ENCODE measurements around the gene PARD3B. TPM values are rescaled to one million over a fixed set of nuclear protein-coding genes. Genes with fewer than 3 reads are reported as not detected.

The PARD3B gene
- total and polyA plus RNA-seq, 3 experiments from 2014 or later = 0.11 to 0.26 TPM; not detected in 1

DNA sequence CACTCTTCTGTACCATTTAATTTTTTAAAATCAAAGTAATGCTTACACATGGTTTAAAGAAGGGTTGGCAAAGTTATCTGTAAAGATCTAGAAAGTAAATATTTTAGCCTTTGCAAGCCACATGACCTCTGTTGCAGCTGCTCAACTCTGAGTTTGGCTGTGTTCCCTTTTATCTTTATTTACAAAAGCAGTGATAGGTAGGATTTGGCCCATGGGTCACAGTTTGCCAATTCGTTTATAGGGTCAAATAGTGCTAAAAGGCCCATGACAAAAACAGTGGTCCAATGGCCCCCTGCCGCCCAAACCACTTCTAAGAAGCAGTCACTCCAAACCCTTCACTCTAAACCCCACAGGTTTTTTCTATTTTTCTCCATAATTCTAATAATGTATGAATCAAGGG lies 124.8 kb downstream of the PARD3B start:
- Histone ChIP-seq H3K9me3 (ENCODE audit: low read length) (no peaks in the 10 kb centered on the region), H3K4me1 (ENCODE audit: insufficient read depth, low read length) (no peaks in the 10 kb centered on the region), H3K27me3 (ENCODE audit: insufficient read depth, low read length, poor library complexity, severe bottlenecking) (no peaks in the 10 kb centered on the region), H3K36me3 (ENCODE audit: insufficient read depth, low read length) (no peaks in the 10 kb centered on the region), H3K4me3 (ENCODE audit: low read length) (no peak overlapping the region), H3K27ac (ENCODE audit: low read depth, low read length) (no peak overlapping the region)
- H3K4me1 Mint-ChIP-seq = no peaks in the 10 kb centered on the region
- H3K4me3 Mint-ChIP-seq = no peak overlapping the region
- no peaks in the 10 kb centered on the region for H3K9me3 Mint-ChIP-seq
- H3K27me3 Mint-ChIP-seq = peaks cover 0 to 1% of the 10 kb centered on the region in 2 donors
- ChIA-PET POLR2A (no interaction called here), CTCF (no interaction called here)
- no peaks in the 10 kb centered on the region for H3K36me3 Mint-ChIP-seq
- H3K27ac Mint-ChIP-seq = no peak overlapping the region
- DNase-seq = no peak

DNA sequence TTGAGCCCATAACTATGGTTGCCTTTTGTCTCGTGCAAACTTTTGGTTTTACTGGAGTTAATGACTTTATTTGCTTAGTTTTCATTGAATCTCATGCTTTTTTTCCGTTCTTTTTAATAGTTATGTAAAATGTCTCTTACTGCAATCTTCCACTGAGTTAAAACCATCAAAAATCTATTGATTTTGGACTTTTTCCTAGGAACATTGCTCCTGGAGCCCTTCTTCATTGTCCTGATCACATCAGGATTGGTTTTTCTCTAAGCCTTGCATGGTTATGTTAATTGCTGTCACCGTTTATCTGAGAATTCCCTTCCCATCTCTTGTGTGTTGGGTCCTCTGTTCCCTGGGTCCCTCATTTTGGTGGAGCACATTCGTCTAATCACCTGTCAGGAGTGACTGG lies 125.5 kb downstream of the PARD3B start:
- Mint-ChIP-seq H3K4me3 (no peak overlapping the region), H3K36me3 (no peaks in the 10 kb centered on the region), H3K4me1 (no peaks in the 10 kb centered on the region), H3K27me3 (peaks cover 0 to 1% of the 10 kb centered on the region in 2 donors), H3K27ac (no peak overlapping the region), H3K9me3 (no peaks in the 10 kb centered on the region)
- CTCF ChIA-PET = no interaction called here
- no peaks in the 10 kb centered on the region for H3K27me3 ChIP-seq (ENCODE audit: insufficient read depth, low read length, poor library complexity, severe bottlenecking)
- POLR2A ChIA-PET = no interaction called here
- no peak for DNase-seq
- no peaks in the 10 kb centered on the region for H3K9me3 ChIP-seq (ENCODE audit: low read length)
- no peaks in the 10 kb centered on the region for H3K36me3 ChIP-seq (ENCODE audit: insufficient read depth, low read length)
- H3K4me3 ChIP-seq (ENCODE audit: low read length) = no peak overlapping the region
- no peaks in the 10 kb centered on the region for H3K4me1 ChIP-seq (ENCODE audit: insufficient read depth, low read length)
- H3K27ac ChIP-seq (ENCODE audit: low read depth, low read length) = no peak overlapping the region

DNA sequence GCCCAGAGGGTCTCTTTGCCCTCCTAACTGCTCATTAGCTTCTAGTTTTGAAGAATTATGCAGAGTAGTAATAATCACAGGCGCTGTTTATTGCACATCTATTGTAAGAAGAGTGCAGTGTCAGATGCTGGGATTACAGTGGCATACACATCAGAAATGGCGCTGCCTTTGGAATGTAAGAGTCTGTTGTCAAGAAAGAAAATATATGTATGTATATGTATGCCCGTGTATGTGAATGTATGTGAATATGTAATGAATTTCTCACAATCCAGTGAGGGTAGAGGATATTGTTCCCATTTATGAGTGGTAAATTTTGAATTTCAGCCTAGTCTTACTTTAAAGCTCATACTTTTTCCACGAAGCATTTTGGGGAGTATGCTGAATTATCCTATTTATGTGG lies 127.5 kb downstream of the PARD3B start:
- Histone ChIP-seq H3K36me3 (ENCODE audit: insufficient read depth, low read length) (no peaks in the 10 kb centered on the region), H3K27ac (ENCODE audit: low read depth, low read length) (no peak overlapping the region), H3K4me3 (ENCODE audit: low read length) (no peak overlapping the region), H3K9me3 (ENCODE audit: low read length) (no peaks in the 10 kb centered on the region), H3K4me1 (ENCODE audit: insufficient read depth, low read length) (no peaks in the 10 kb centered on the region), H3K27me3 (ENCODE audit: insufficient read depth, low read length, poor library complexity, severe bottlenecking) (no peaks in the 10 kb centered on the region)
- POLR2A ChIA-PET = no interaction called here
- DNase-seq = no peak
- CTCF ChIA-PET = no interaction called here
- peaks cover 0 to 1% of the 10 kb centered on the region in 2 donors for H3K27me3 Mint-ChIP-seq
- no peak overlapping the region for H3K4me3 Mint-ChIP-seq
- H3K4me1 Mint-ChIP-seq = no peaks in the 10 kb centered on the region
- no peak overlapping the region for H3K27ac Mint-ChIP-seq
- H3K9me3 Mint-ChIP-seq = no peaks in the 10 kb centered on the region
- no peaks in the 10 kb centered on the region for H3K36me3 Mint-ChIP-seq

DNA sequence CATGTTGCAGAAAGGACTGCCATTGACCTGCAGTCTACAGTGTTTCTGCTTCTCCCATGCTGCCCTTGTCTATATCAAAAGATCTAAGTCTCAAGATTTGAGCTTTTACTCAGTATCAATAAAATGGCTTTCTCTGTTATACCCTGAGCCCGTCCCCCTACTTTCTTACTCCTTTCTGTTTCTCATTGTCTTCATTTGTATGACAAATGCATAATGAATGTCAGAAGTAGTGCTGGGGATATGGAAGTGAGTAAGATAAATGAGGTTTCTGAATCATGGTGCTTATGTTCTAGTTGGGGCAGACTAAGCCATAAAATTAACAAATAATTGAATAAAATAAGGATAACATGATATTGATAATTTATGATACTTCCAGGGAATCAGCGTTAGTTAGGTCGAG lies 128.6 kb downstream of the PARD3B start:
- no peaks in the 10 kb centered on the region for H3K36me3 Mint-ChIP-seq
- H3K4me1 ChIP-seq (ENCODE audit: insufficient read depth, low read length) = no peaks in the 10 kb centered on the region
- H3K27me3 ChIP-seq (ENCODE audit: insufficient read depth, low read length, poor library complexity, severe bottlenecking) = no peaks in the 10 kb centered on the region
- H3K27ac ChIP-seq (ENCODE audit: low read depth, low read length) = no peak overlapping the region
- no peaks in the 10 kb centered on the region for H3K9me3 ChIP-seq (ENCODE audit: low read length)
- H3K4me1 Mint-ChIP-seq = no peaks in the 10 kb centered on the region
- ChIA-PET POLR2A (no interaction called here), CTCF (no interaction called here)
- peaks cover 0 to 1% of the 10 kb centered on the region in 2 donors for H3K27me3 Mint-ChIP-seq
- H3K9me3 Mint-ChIP-seq = no peaks in the 10 kb centered on the region
- no peak for DNase-seq
- no peak overlapping the region for H3K4me3 Mint-ChIP-seq
- no peak overlapping the region for H3K27ac Mint-ChIP-seq
- H3K36me3 ChIP-seq (ENCODE audit: insufficient read depth, low read length) = no peaks in the 10 kb centered on the region
- H3K4me3 ChIP-seq (ENCODE audit: low read length) = no peak overlapping the region

DNA sequence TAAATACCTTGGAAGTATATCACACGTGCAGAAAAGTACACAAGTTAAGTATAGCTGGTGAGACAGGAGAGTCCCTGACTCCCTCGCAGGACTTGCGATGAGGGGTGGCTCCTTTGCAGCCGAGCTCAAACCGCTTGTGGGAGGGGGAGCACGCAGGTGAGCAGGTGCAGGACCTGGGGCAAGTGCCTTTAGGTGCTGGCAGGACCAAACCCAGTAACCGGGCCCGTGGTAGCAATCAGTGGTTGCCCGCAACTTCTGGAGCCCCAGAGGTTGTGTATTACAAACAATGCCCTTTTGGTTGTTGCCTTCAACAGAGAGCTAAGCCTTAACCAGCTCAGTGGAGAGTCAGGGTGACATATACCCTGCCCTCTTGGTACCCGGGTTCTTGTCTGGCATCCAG lies 132.8 kb downstream of the PARD3B start:
- Histone ChIP-seq H3K36me3 (ENCODE audit: insufficient read depth, low read length) (no peaks in the 10 kb centered on the region), H3K27me3 (ENCODE audit: insufficient read depth, low read length, poor library complexity, severe bottlenecking) (no peaks in the 10 kb centered on the region), H3K4me3 (ENCODE audit: low read length) (no peak overlapping the region), H3K4me1 (ENCODE audit: insufficient read depth, low read length) (no peaks in the 10 kb centered on the region), H3K27ac (ENCODE audit: low read depth, low read length) (no peak overlapping the region), H3K9me3 (ENCODE audit: low read length) (no peaks in the 10 kb centered on the region)
- no peak overlapping the region for H3K27ac Mint-ChIP-seq
- no peaks in the 10 kb centered on the region for H3K4me1 Mint-ChIP-seq
- no peaks in the 10 kb centered on the region for H3K36me3 Mint-ChIP-seq
- ChIA-PET POLR2A (no interaction called here), CTCF (no interaction called here)
- DNase-seq = no peak
- H3K9me3 Mint-ChIP-seq = no peaks in the 10 kb centered on the region
- H3K4me3 Mint-ChIP-seq = no peak overlapping the region
- peaks cover 0 to 1% of the 10 kb centered on the region in 2 donors for H3K27me3 Mint-ChIP-seq

- Mint-ChIP-seq H3K9me3 (no peaks in the 10 kb centered on the region), H3K36me3 (no peaks in the 10 kb centered on the region), H3K4me3 (no peak overlapping the region), H3K27me3 (no peaks in the 10 kb centered on the region), H3K4me1 (no peaks in the 10 kb centered on the region), H3K27ac (no peak overlapping the region)
- Histone ChIP-seq H3K9me3 (ENCODE audit: low read length) (no peaks in the 10 kb centered on the region), H3K4me1 (ENCODE audit: insufficient read depth, low read length) (no peaks in the 10 kb centered on the region), H3K27ac (ENCODE audit: low read depth, low read length) (no peak overlapping the region), H3K27me3 (ENCODE audit: insufficient read depth, low read length, poor library complexity, severe bottlenecking) (no peaks in the 10 kb centered on the region), H3K36me3 (ENCODE audit: insufficient read depth, low read length) (no peaks in the 10 kb centered on the region), H3K4me3 (ENCODE audit: low read length) (no peak overlapping the region)
- ChIA-PET POLR2A (no interaction called here), CTCF (no interaction called here)
- DNase-seq = no peak
Observed at GRCh38 chr2:204680576-204680975, 135.3 kb downstream of the PARD3B start.

- no peak for DNase-seq
- Histone ChIP-seq H3K27me3 (ENCODE audit: insufficient read depth, low read length, poor library complexity, severe bottlenecking) (no peaks in the 10 kb centered on the region), H3K27ac (ENCODE audit: low read depth, low read length) (no peak overlapping the region), H3K4me3 (ENCODE audit: low read length) (no peak overlapping the region), H3K9me3 (ENCODE audit: low read length) (no peaks in the 10 kb centered on the region), H3K4me1 (ENCODE audit: insufficient read depth, low read length) (no peaks in the 10 kb centered on the region), H3K36me3 (ENCODE audit: insufficient read depth, low read length) (no peaks in the 10 kb centered on the region)
- Mint-ChIP-seq H3K27ac (no peak overlapping the region), H3K4me1 (no peaks in the 10 kb centered on the region), H3K4me3 (no peak overlapping the region), H3K36me3 (no peaks in the 10 kb centered on the region), H3K9me3 (no peaks in the 10 kb centered on the region), H3K27me3 (no peaks in the 10 kb centered on the region)
- ChIA-PET CTCF (no interaction called here), POLR2A (no interaction called here)
Observed at GRCh38 chr2:204681412-204681811, 136.1 kb downstream of the PARD3B start.

GRCh38 chr2:204683384-204683783 lies 138.1 kb downstream of the PARD3B start:
- H3K36me3 ChIP-seq (ENCODE audit: insufficient read depth, low read length) = no peaks in the 10 kb centered on the region
- ChIA-PET CTCF (no interaction called here), POLR2A (no interaction called here)
- no peaks in the 10 kb centered on the region for H3K4me1 Mint-ChIP-seq
- no peaks in the 10 kb centered on the region for H3K36me3 Mint-ChIP-seq
- no peaks in the 10 kb centered on the region for H3K27me3 ChIP-seq (ENCODE audit: insufficient read depth, low read length, poor library complexity, severe bottlenecking)
- H3K9me3 ChIP-seq (ENCODE audit: low read length) = no peaks in the 10 kb centered on the region
- H3K27me3 Mint-ChIP-seq = no peaks in the 10 kb centered on the region
- no peak overlapping the region for H3K4me3 Mint-ChIP-seq
- H3K27ac ChIP-seq (ENCODE audit: low read depth, low read length) = no peak overlapping the region
- H3K27ac Mint-ChIP-seq = no peak overlapping the region
- no peak overlapping the region for H3K4me3 ChIP-seq (ENCODE audit: low read length)
- DNase-seq = no peak
- H3K4me1 ChIP-seq (ENCODE audit: insufficient read depth, low read length) = no peaks in the 10 kb centered on the region
- H3K9me3 Mint-ChIP-seq = no peaks in the 10 kb centered on the region

GRCh38 chr2:204686406-204686805 lies 141.1 kb downstream of the PARD3B start:
- Mint-ChIP-seq H3K4me1 (no peaks in the 10 kb centered on the region), H3K4me3 (no peak overlapping the region), H3K27me3 (no peaks in the 10 kb centered on the region), H3K27ac (no peak overlapping the region), H3K9me3 (no peaks in the 10 kb centered on the region), H3K36me3 (no peaks in the 10 kb centered on the region)
- H3K27me3 ChIP-seq (ENCODE audit: insufficient read depth, low read length, poor library complexity, severe bottlenecking) = no peaks in the 10 kb centered on the region
- H3K9me3 ChIP-seq (ENCODE audit: low read length) = no peaks in the 10 kb centered on the region
- CTCF ChIA-PET = no interaction called here
- no peak for DNase-seq
- H3K4me3 ChIP-seq (ENCODE audit: low read length) = no peak overlapping the region
- H3K4me1 ChIP-seq (ENCODE audit: insufficient read depth, low read length) = no peaks in the 10 kb centered on the region
- H3K27ac ChIP-seq (ENCODE audit: low read depth, low read length) = no peak overlapping the region
- POLR2A ChIA-PET = no interaction called here
- H3K36me3 ChIP-seq (ENCODE audit: insufficient read depth, low read length) = no peaks in the 10 kb centered on the region

All from CD8-positive, alpha-beta memory T cell (primary cell).